Keratinocyte (primary cell): ENCODE data around the gene TMEM33. TPM values are rescaled to one million over a fixed set of nuclear protein-coding genes. Genes with fewer than 3 reads are reported as not detected.

Source experiments
- DNase-seq: peaks from one replicate; pipeline ENCODE4 v3.0.0-alpha.2; 2011; ENCODE audit warnings: low read depth, missing footprints, low spot score
- FAIRE-seq: peaks from 2 replicates; lab custom pipeline; 2011; peaks lifted over from hg19 to GRCh38; lab: Jason Lieb, UNC
- H2AFZ ChIP-seq: 2 replicates; pipeline ENCODE4 v1.6.0; 2012; ENCODE audit warnings: low read length, control low read depth, inconsistent platforms; ENCODE audit not compliant: control insufficient read depth
- H3K27ac ChIP-seq: 2 replicates; pipeline ENCODE4 v1.5.1; 2011; ENCODE audit warnings: low read length; ENCODE audit not compliant: control insufficient read depth, insufficient read depth
- H3K27me3 ChIP-seq: 3 replicates; pipeline ENCODE4 v1.6.0; 2011; ENCODE audit warnings: low read length; ENCODE audit not compliant: control insufficient read depth, insufficient read depth; ENCODE audit errors: extremely low read depth
- H3K36me3 ChIP-seq, 2 experiments: 2 replicates in 1 of 2; 3 replicates in 1 of 2; pipeline ENCODE4 v1.5.1; 2011; ENCODE audit warnings: low read length in 2 of 2, mild to moderate bottlenecking in 1 of 2; ENCODE audit not compliant: control insufficient read depth in 2 of 2, insufficient read depth in 2 of 2; ENCODE audit errors: extremely low read depth in 1 of 2
- H3K4me1 ChIP-seq: 3 replicates; pipeline ENCODE4 v1.5.1; 2011; ENCODE audit warnings: low read length; ENCODE audit not compliant: control insufficient read depth, insufficient read depth; ENCODE audit errors: extremely low read depth
- H3K4me2 ChIP-seq: 3 replicates; pipeline ENCODE4 v1.6.0; 2011; ENCODE audit warnings: low read depth, low read length; ENCODE audit not compliant: control insufficient read depth, insufficient read depth; ENCODE audit errors: extremely low read depth
- H3K4me3 ChIP-seq, 3 experiments: fragments of 200-600 bp in 1 of 3; sonication (generic) in 1 of 3; 2 replicates in 2 of 3; 3 replicates in 1 of 3; pipeline ENCODE4 v1.5.1; 2011 to 2016; ENCODE audit warnings: low read length in 3 of 3, mild to moderate bottlenecking in 3 of 3, control low read depth in 2 of 3, inconsistent platforms in 1 of 3, low read depth in 1 of 3, mixed read lengths in 1 of 3, mixed run types in 1 of 3, moderate library complexity in 1 of 3; ENCODE audit not compliant: control insufficient read depth in 2 of 3, insufficient read depth in 2 of 3; ENCODE audit errors: extremely low read depth in 1 of 3
- H3K79me2 ChIP-seq: 2 replicates; pipeline ENCODE4 v1.6.0; 2012; ENCODE audit warnings: low read length; ENCODE audit not compliant: control insufficient read depth, insufficient read depth
- H3K9ac ChIP-seq: 3 replicates; pipeline ENCODE4 v1.6.0; 2011; ENCODE audit warnings: low read length; ENCODE audit not compliant: control insufficient read depth, insufficient read depth; ENCODE audit errors: extremely low read depth
- H3K9me1 ChIP-seq: 3 replicates; pipeline ENCODE4 v1.6.0; 2011; ENCODE audit warnings: low read length; ENCODE audit not compliant: control insufficient read depth, insufficient read depth; ENCODE audit errors: extremely low read depth
- H3K9me3 ChIP-seq: 2 replicates; pipeline ENCODE4 v1.5.1; 2012; ENCODE audit warnings: low read depth, low read length; ENCODE audit not compliant: control insufficient read depth
- H4K20me1 ChIP-seq: 3 replicates; pipeline ENCODE4 v1.6.0; 2011; ENCODE audit warnings: low read length; ENCODE audit not compliant: control insufficient read depth, insufficient read depth; ENCODE audit errors: extremely low read depth
- CTCF ChIP-seq, 3 experiments: IDR thresholded peaks in 1 of 3; conservative IDR thresholded peaks in 1 of 3; optimal IDR thresholded peaks in 1 of 3; 2 replicates in 2 of 3; 3 replicates in 1 of 3; pipeline versions ENCODE3 to v1.5.1; 2011; ENCODE audit warnings: low read length in 3 of 3, mild to moderate bottlenecking in 3 of 3, moderate library complexity in 2 of 3, control low read depth in 1 of 3, inconsistent platforms in 1 of 3; ENCODE audit not compliant: insufficient read depth in 2 of 3; ENCODE audit errors: extremely low read depth in 1 of 3
- EZH2 ChIP-seq: IDR thresholded peaks from one replicate; pipeline ENCODE4 v1.6.1; 2012; ENCODE audit warnings: inconsistent platforms, mild to moderate bottlenecking, low read length, moderate library complexity
- dilution Hi-C: fragments of 300-500 bp; cut with MboI; formaldehyde crosslinking; loops from one replicate; pipeline ENCODE4 v1.7.0; 2020; ENCODE audit warnings: low sequenced_read_pairs; ENCODE audit not compliant: extremely low pct_ligation_motif_present
- polyA plus RNA-seq, 5 experiments: library from polyadenylated mRNA; depleted of rRNA in 3 of 5; stranded (reverse) in 3 of 5; stranded (forward) in 1 of 5; unstranded in 1 of 5; fragments of >200 nt; gene quantifications; 1 replicate in 1 of 5; 2 replicates in 3 of 5; 3 replicates in 1 of 5; pipeline versions ENCODE4 v1.2.1 to v1.2.3, GENCODE V29; 2011 to 2012; ENCODE audit warnings: missing spikeins in 2 of 5, low read depth in 1 of 5, low replicate concordance in 1 of 5

Gene TMEM33
- polyA plus RNA-seq, 1 donor (not counting 4 experiments of a cell fraction or from before 2014, with no cell fraction given) = 133 TPM

- FAIRE-seq (no peak), DNase-seq (no peak)
- Histone ChIP-seq H3K4me1 (no peaks in the 10 kb centered on the region), H3K27me3 (no peaks in the 10 kb centered on the region), H3K79me2 (no peaks in the 10 kb centered on the region), H2AFZ (no peak overlapping the region), H4K20me1 (no peaks in the 10 kb centered on the region), H3K9ac (no peak overlapping the region), H3K4me3 (no peak overlapping the region), H3K9me1 (no peaks in the 10 kb centered on the region), H3K4me2 (no peak overlapping the region), H3K27ac (no peak overlapping the region), H3K36me3 (no peaks in the 10 kb centered on the region), H3K9me3 (no peaks in the 10 kb centered on the region)
- TF ChIP-seq CTCF (optimal IDR thresholded peaks at IDR 0.05 in 1 of 3, IDR thresholded peaks at IDR 0.05 in 1 of 3, conservative IDR thresholded peaks at IDR 0.05 in 1 of 3; ENCODE audit: extremely low read depth in 1 of 3, insufficient read depth in 2 of 3, low read length in 3 of 3) = no peak
- TF ChIP-seq EZH2 = no peak
- dilution Hi-C loops = no loop called here
Measured at GRCh38 chr4:41921476-41921875, 13.8 kb upstream of the TMEM33 start.

DNA sequence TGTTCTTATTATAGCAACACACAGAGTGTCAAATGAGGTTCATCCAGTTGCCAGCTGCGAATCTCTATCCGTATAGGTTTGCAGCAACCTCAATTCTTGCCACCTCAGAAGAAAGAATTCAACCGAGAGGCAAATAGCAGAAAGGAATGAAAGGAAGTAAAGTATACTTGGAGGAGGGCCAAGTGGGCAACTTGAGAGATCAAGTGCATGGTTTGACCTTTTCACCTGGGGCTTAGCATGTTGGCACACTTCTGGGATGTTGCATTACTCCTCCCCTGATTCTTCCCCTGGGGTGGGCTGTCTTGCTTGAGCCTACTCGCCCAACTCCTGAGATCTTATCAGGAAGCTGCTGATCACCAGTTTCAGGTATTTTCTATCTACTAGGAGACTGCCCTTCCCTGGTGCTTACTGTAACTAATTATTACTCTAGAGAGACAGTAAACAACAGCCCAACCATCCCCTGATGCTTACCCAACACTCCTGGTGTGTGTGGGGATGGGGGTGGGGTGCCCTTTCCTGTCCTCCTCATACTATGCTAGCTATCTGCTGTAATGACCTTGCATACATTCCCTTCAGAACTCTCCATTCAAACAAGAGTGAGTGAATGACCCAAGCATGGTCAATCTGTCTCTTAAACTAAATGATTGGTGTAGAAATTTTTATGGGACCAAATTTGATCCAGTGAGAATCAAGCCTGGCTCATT lies 7.3 kb upstream of the TMEM33 start:
- dilution Hi-C loops = no loop called here
- no peak overlapping the region for H3K4me3 ChIP-seq
- FAIRE-seq (no peak), DNase-seq (no peak)
- no peaks in the 10 kb centered on the region for H3K9me3 ChIP-seq
- H3K4me2 ChIP-seq = no peak overlapping the region
- H4K20me1 ChIP-seq = no peaks in the 10 kb centered on the region
- no peaks in the 10 kb centered on the region for H3K79me2 ChIP-seq
- H3K36me3 ChIP-seq = no peaks in the 10 kb centered on the region
- H3K4me1 ChIP-seq = no peaks in the 10 kb centered on the region
- H3K27ac ChIP-seq = no peak overlapping the region
- H3K27me3 ChIP-seq = no peaks in the 10 kb centered on the region
- no peak overlapping the region for H2AFZ ChIP-seq
- no peak overlapping the region for H3K9ac ChIP-seq
- H3K9me1 ChIP-seq = no peaks in the 10 kb centered on the region
- no peak for TF ChIP-seq CTCF (optimal IDR thresholded peaks at IDR 0.05 in 1 of 3, IDR thresholded peaks at IDR 0.05 in 1 of 3, conservative IDR thresholded peaks at IDR 0.05 in 1 of 3; ENCODE audit: extremely low read depth in 1 of 3, insufficient read depth in 2 of 3, low read length in 3 of 3)
